ENCODE results near the gene BUB1. TPM values are rescaled to one million over a fixed set of nuclear protein-coding genes. Genes with fewer than 3 reads are reported as not detected.

The BUB1 gene
- total and polyA plus RNA-seq, 2 of the 8 experiments (the other 6 are each of a cell fraction or from before 2014, with no cell fraction given), result 48.4 to 113 TPM

GRCh38 chr2:110687775-110688484 is 10.1 kb upstream of the BUB1 start (continued):
- TF ChIP-seq CHD7 (IDR thresholded peaks at IDR 0.05; ENCODE audit: insufficient replicate concordance, low read length), result peak; percentile 76
- peak; percentile 86 for TF ChIP-seq SP1 (IDR thresholded peaks at IDR 0.05; ENCODE audit: low read depth, low read length)
- TF ChIP-seq NANOG (IDR thresholded peaks at IDR 0.05; ENCODE audit: insufficient read depth, low read depth, low read length, poor library complexity, severe bottlenecking), result peak; percentile 46
- TF ChIP-seq ASH2L (IDR thresholded peaks at IDR 0.05; ENCODE audit: low read length), result peak; percentile 18
- 0 out of 2 replicates have a peak, but pooled peaks have one; percentile 61 for TF ChIP-seq CHD2 (IDR thresholded peaks at IDR 0.05; ENCODE audit: low read length)
